Immature natural killer cell (primary cell): ENCODE data around the gene DHRS13. TPM values are rescaled to one million over a fixed set of nuclear protein-coding genes. Genes with fewer than 3 reads are reported as not detected.
"Not testable (repeated sequence)": the region's sequence is repeated elsewhere in the genome, so short reads cannot be mapped to it uniquely, and the experiment has no call there.

Source experiments
- DNase-seq, 3 donors: peaks; one replicate each; pipeline ENCODE4 v3.0.0; 2022; ENCODE audit warnings: mixed read lengths in 1 of 3
- H3K27ac Mint-ChIP-seq, 6 donors: one replicate each; pipeline ENCODE4 v1.8.0; 2020; ENCODE audit warnings: mixed read lengths in 6 of 6, mild to moderate bottlenecking in 5 of 6, inconsistent platforms in 4 of 6, moderate library complexity in 3 of 6
- H3K27me3 Mint-ChIP-seq, 3 donors: one replicate each; pipeline ENCODE4 v1.8.0; 2020 to 2021; ENCODE audit warnings: low read depth in 3 of 3, mild to moderate bottlenecking in 3 of 3, mixed read lengths in 3 of 3, moderate library complexity in 3 of 3, inconsistent platforms in 1 of 3
- H3K36me3 Mint-ChIP-seq, 3 donors: one replicate each; pipeline ENCODE4 v1.8.0; 2020; ENCODE audit warnings: mixed read lengths in 3 of 3, inconsistent platforms in 2 of 3, mild to moderate bottlenecking in 2 of 3
- H3K4me1 Mint-ChIP-seq, 2 donors: one replicate each; pipeline ENCODE4 v1.8.0; 2020; ENCODE audit warnings: inconsistent platforms in 2 of 2, mild to moderate bottlenecking in 2 of 2, mixed read lengths in 2 of 2, moderate library complexity in 1 of 2
- H3K4me3 Mint-ChIP-seq, 5 donors: one replicate each; pipeline ENCODE4 v1.8.0; 2020; ENCODE audit warnings: mild to moderate bottlenecking in 5 of 5, mixed read lengths in 5 of 5, inconsistent platforms in 3 of 5, moderate library complexity in 3 of 5
- H3K9me3 Mint-ChIP-seq, 6 donors: one replicate each; pipeline ENCODE4 v1.8.0; 2020; ENCODE audit warnings: mild to moderate bottlenecking in 6 of 6, mixed read lengths in 6 of 6, inconsistent platforms in 4 of 6, moderate library complexity in 3 of 6
- polyA plus RNA-seq, 3 donors: library from polyadenylated mRNA; unstranded; fragments of 300-500 nt; fragmentation: Illumina TruSeq; gene quantifications; one replicate each; pipeline ENCODE4 v1.2.3, GENCODE V29; 2021

DHRS13 gene
- polyA plus RNA-seq, 3 donors from 2014 or later = 21.4 to 27.4 (median 22.2) TPM

DNA sequence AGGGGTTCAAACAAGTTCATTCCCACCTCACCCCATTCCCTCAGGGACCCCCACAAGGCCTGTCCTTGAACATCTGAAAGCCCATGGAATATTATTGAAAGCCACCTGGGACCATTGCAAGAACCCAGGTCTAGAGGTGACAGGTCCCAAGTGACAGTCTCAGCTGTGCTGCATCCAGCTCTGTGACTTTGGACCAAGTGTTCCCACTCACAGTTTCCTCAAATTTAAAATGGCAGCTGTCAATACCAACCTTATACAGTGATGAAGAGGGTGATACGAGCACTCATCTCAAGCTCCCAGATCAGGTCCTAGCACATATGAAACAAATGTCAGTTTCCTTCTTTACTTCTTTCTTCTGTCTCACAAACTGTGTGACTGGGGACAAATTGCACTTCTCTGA, 38.9 kb downstream of the DHRS13 start:
- Mint-ChIP-seq H3K27ac (no peak overlapping the region), H3K4me3 (no peak overlapping the region), H3K36me3 (peaks cover 3 to 16% (median 6%) of the 10 kb centered on the region in 3 donors), H3K4me1 (no peaks in the 10 kb centered on the region), H3K27me3 (peaks cover 0 to 2% (median 0%) of the 10 kb centered on the region in 3 donors), H3K9me3 (no peaks in the 10 kb centered on the region)
- no peak for DNase-seq

DNA sequence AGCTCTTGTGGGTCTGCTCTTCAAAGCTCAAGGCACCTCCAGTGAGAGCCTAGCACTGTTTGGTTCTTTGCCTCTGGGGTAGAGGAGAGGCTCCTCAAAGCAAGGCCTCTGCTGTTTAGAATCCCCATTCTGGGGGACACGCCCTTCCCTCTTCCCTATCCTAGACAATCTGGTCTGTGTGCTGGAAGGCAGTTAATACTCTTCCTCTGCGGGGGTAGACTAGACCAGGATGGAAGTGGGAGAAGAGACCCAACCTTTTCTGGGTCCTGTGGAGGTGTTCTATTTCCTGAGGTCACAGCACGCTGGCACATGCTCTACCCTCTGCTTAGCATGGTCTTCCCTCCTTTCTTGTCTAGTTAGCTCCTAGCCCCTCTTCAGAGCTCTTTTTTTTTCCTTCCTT, 40.3 kb downstream of the DHRS13 start:
- H3K27ac Mint-ChIP-seq = no peak overlapping the region

DNA sequence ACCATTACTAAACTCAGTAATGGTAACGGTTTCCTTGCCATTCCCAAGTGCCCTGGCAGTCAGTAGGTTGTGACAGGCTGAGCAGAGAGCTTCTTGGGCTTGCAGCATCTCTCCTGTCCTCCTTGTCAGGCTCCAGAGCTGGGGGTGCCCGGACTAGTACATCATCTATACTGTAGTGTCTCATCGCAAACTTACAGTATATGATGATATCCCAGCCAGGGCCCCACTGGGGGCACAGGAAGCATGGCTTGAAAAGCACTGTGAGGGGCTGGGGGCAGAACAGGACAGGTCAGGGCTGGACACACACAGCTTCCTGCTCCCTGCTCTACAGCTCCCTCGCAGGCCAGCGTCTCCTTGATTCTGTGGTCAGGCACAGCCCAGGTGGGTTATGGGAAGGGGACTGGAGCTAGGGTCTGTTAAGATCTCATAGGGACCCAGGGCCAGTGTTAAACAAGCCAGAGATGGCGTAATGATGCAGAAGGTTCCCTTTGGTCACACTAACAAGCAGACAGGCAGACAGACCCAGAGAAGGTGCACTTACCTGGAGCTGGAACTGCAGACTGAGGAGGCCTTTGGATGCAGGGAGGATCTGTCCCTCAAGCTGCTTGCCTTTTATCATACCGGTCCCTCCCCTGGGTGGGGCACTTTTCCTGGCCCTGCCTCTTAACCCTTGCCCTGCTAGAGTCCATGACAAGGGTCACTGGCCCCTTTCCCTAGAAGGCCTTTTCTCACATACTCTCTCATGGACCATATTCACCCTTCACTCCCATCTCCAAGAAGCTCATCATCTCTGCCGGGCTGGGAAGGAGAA, 41.3 kb downstream of the DHRS13 start:
- no peak overlapping the region for H3K4me3 Mint-ChIP-seq

More for the DNA sequence above, 40.3 kb downstream of the DHRS13 start:
- Mint-ChIP-seq H3K36me3 (peaks cover 11 to 21% (median 17%) of the 10 kb centered on the region in 3 donors), H3K9me3 (no peaks in the 10 kb centered on the region), H3K27me3 (peaks cover 0 to 2% (median 0%) of the 10 kb centered on the region in 3 donors), H3K4me3 (no peak overlapping the region), H3K4me1 (no peaks in the 10 kb centered on the region)
- DNase-seq = no peak

DNA sequence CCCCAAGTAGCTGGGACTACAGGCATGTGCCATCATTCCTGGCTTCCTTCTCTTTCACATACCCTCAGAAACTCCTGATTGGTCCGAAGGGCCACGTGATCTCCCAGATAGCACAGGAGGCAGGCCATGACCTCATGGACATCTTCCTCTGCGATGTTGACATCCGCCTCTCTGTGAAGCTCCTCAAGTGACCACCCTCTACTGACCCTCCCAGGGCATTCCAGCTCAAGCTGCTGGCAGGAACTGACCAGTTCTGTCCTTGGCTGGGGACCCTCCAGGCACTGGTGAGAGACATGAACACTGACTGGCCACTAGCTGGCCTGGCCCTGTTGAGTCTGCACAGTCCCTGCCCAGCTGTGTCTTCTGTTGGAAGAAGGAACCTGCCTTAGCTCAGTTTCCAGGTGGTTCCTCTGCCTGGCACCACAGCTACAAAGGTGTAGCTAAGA, 42.5 kb downstream of the DHRS13 start:
- peaks cover 3 to 4% of the 10 kb centered on the region in 2 donors for H3K4me1 Mint-ChIP-seq
- peaks cover 0 to 2% (median 0%) of the 10 kb centered on the region in 3 donors for H3K27me3 Mint-ChIP-seq
- no peak for DNase-seq
- no peaks in the 10 kb centered on the region for H3K9me3 Mint-ChIP-seq
- peaks cover 11 to 21% (median 17%) of the 10 kb centered on the region in 3 donors for H3K36me3 Mint-ChIP-seq
- no peak overlapping the region for H3K27ac Mint-ChIP-seq
- H3K4me3 Mint-ChIP-seq = no peak overlapping the region

More for the DNA sequence above, 41.3 kb downstream of the DHRS13 start:
- DNase-seq = no peak
- peaks cover 11 to 21% (median 17%) of the 10 kb centered on the region in 3 donors for H3K36me3 Mint-ChIP-seq
- H3K27ac Mint-ChIP-seq = peak overlapping the region in 1 of 6 donors; percentile 32
- no peaks in the 10 kb centered on the region for H3K9me3 Mint-ChIP-seq
- H3K27me3 Mint-ChIP-seq = peaks cover 0 to 2% (median 0%) of the 10 kb centered on the region in 3 donors
- H3K4me1 Mint-ChIP-seq = no peaks in the 10 kb centered on the region

DNA sequence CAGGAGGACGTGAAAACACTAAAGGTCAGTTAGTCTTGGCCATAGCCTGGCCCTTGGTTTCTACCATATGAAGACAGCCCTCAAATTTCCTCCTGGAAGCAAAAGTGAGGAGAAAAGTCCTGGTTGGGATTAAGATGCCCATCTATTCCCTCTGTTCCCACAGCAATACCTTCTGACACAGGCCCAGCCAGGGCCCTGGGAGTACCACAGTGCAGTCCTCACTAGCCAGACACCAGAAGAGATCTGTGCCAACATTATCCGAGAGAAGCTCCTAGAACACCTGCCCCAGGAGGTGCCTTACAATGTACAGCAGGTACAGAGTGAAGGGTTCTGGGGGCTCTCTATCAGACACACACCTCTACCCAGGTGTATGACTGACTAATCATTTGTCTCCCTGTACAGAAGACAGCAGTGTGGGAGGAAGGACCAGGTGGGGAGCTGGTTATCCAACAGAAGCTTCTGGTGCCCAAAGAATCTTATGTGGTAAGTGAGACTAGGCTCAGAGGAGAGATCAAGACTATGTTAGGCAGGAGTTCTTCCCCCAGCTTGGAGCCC, 44.0 kb downstream of the DHRS13 start:
- H3K4me1 Mint-ChIP-seq = peaks cover 15 to 16% of the 10 kb centered on the region in 2 donors
- H3K27ac Mint-ChIP-seq = no peak overlapping the region
- no peak for DNase-seq
- H3K36me3 Mint-ChIP-seq = peaks cover 11 to 17% (median 16%) of the 10 kb centered on the region in 3 donors
- H3K9me3 Mint-ChIP-seq = no peaks in the 10 kb centered on the region
- peaks cover 0 to 2% (median 0%) of the 10 kb centered on the region in 3 donors for H3K27me3 Mint-ChIP-seq
- H3K4me3 Mint-ChIP-seq = no peak overlapping the region

DNA sequence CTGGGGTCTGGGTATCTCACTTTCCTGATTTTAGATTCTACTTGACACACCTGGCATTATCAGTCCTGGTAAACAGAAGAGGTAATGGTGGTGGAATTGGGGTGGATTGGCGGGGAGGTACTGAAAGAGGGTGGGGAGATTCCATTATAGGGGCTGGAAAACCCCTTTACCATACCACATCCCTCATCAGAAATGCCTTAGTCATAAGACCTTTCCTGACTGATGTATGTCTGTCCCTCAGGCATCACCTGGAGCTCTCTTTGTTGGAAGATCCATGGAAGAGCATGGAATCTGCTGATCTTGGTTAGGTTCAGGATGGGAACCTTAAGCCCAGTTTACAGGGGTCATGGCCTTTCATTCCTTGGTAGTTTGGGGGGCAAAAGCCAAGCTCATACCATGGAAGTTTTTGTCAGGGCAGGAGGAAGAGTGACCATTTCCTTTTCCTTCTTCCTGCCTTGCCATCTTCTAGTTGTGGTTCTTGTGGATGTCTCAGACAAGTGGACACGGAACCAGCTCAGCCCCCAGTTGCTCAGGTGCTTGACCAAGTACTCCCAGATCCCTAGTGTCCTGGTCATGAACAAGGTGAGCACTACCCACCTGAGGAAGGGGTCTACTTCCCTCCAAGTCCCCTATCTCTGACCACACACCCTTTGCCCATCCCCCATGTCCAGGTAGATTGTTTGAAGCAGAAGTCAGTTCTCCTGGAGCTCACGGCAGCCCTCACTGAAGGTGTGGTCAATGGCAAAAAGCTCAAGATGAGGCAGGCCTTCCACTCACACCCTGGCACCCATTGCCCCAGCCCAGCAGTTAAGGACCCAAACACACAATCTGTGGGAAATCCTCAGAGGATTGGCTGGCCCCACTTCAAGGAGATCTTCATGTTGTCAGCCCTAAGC, 44.7 kb downstream of the DHRS13 start:
- no peak for DNase-seq
- Mint-ChIP-seq H3K4me1 (peaks cover 15 to 16% of the 10 kb centered on the region in 2 donors), H3K27ac (peak overlapping the region in 1 of 6 donors; percentile 26), H3K9me3 (no peaks in the 10 kb centered on the region), H3K36me3 (peaks cover 11 to 17% (median 16%) of the 10 kb centered on the region in 3 donors), H3K27me3 (peaks cover 0 to 2% (median 0%) of the 10 kb centered on the region in 3 donors), H3K4me3 (peak overlapping the region in 1 of 5 donors; percentile 53)

DNA sequence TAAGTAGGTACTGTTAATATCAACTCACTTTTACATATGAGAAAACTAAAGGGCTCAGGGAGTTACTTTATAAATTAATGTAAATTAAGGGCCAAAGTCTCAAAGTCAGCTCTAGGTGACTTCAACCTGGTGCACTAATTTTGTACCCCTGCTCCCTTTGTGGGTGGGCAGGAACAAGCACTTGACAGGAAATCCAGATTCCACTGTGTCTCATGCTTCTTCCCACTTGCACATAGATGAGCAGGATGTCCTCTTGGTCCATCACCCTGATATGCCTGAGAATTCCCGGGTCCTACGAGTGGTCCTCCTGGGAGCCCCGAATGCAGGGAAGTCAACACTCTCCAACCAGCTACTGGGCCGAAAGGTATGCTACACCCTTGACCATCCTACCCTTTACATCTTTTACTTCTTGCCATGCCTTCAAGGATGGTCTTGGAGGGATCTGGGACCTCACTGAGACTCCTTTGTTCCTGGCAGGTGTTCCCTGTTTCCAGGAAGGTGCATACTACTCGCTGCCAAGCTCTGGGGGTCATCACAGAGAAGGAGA, 46.8 kb downstream of the DHRS13 start:
- H3K9me3 Mint-ChIP-seq = no peaks in the 10 kb centered on the region
- H3K4me3 Mint-ChIP-seq = peak overlapping the region; percentile 87 to 97 (median 95)

DNA sequence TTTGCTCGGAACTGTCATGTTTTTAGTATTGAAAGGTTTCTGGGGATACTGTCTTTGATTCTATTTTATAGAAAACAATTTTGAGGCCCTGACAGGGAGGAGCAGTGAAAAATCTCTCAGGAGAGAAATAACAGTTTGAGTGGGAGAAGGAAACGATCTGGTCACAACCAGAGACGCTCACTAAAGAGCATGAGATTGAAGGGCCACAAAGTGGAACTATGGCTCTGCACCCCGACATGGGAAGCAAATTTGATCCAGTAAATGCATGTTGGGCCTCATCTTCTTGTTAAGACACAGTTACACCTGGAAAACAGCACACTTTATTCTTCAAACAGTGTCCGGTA, 47.6 kb downstream of the DHRS13 start:
- peaks cover 0 to 3% (median 0%) of the 10 kb centered on the region in 3 donors for H3K27me3 Mint-ChIP-seq
- DNase-seq = no peak
- peak overlapping the region; percentile 74 to 92 (median 88) for H3K27ac Mint-ChIP-seq
- no peaks in the 10 kb centered on the region for H3K9me3 Mint-ChIP-seq
- H3K4me1 Mint-ChIP-seq = peaks cover 15 to 16% of the 10 kb centered on the region in 2 donors
- peaks cover 8 to 14% (median 11%) of the 10 kb centered on the region in 3 donors for H3K36me3 Mint-ChIP-seq
- H3K4me3 Mint-ChIP-seq = peak overlapping the region; percentile 87 to 97 (median 95)

More for the DNA sequence above, 46.8 kb downstream of the DHRS13 start:
- peaks cover 11 to 14% (median 12%) of the 10 kb centered on the region in 3 donors for H3K36me3 Mint-ChIP-seq
- no peak overlapping the region for H3K27ac Mint-ChIP-seq
- no peaks in the 10 kb centered on the region for H3K27me3 Mint-ChIP-seq
- peaks cover 15 to 16% of the 10 kb centered on the region in 2 donors for H3K4me1 Mint-ChIP-seq
- no peak for DNase-seq

DNA sequence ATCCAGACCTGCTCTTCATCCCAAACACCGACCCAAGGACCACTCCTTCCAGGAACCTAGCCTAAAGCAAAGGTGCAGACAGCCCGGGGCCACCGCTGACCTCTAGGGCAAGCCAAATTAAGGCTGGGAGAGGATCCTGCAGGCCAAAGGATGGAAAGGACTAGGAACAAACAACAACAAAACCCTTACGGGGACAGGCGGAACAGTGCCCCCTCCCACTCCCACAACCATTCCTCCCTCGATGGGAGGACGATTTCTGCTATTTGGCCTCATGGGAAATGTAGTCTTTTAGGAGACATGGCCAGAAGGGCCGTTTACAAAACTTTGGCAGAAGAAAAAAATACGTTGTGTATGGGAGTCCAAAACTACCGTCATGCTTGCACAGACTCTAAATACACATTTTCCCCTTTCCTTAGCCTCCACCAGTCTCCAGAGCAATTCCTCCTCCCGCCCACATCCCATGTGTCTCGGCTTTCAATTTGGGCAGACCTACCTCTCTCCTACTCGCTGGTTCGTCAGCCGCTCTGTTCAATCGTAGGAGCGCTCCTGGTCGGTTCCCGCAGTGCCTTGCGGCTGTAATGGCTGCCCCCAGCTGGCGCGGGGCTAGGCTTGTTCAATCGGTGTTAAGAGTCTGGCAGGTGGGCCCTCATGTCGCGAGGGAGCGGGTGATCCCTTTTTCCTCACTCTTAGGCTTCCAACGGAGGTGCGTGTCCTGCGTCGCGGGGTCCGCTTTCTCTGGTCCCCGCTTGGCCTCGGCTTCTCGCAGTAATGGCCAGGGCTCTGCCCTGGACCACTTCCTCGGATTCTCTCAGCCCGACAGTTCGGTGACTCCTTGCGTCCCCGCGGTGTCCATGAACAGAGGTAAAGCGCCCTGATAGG, 48.2 kb downstream of the DHRS13 start, which contains the start of gene ERAL1:
Gene ERAL1 (plus strand): TSS at position 560 of the 879 bp plus-strand sequence. CDS start 19 bp downstream, at position 579.
- peak; percentile 79 to 81 (median 79) for DNase-seq
- H3K4me3 Mint-ChIP-seq = peak within 1 kb of the TSS; percentile 87 to 97 (median 95)
- peaks cover 15 to 16% of the 10 kb centered on the region in 2 donors for H3K4me1 Mint-ChIP-seq
- H3K27ac Mint-ChIP-seq = peak within 1 kb of the TSS; percentile 74 to 92 (median 88)
- H3K27me3 Mint-ChIP-seq = peaks cover 0 to 4% (median 0%) of the 10 kb centered on the region in 3 donors
- no peaks in the 10 kb centered on the region for H3K9me3 Mint-ChIP-seq
- peaks cover 8 to 14% (median 11%) of the 10 kb centered on the region in 3 donors for H3K36me3 Mint-ChIP-seq

DNA sequence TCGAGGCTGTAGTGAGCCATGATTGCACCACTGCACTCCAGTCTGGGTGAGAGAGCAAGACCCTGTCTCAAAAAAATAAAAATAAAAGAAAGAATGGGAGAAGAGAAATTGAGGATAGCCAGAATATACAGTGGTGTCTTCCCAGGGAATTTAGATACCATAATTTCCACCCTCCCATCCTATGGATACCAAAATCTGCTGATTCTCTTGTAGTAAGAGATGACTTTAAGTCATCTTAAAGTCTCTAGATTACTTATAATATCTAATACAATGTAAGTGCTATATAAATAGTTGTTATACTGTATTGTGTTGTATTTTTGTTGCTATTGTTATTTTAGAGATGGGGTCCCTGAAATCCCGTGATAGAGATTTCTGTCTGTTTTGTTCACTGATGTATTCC, 49.6 kb downstream of the DHRS13 start:
- Mint-ChIP-seq H3K4me1 (peaks cover 15 to 16% of the 10 kb centered on the region in 2 donors), H3K4me3 (peak overlapping the region in 4 of 5 donors; percentile 38 to 58 (median 52)), H3K27ac (peak overlapping the region in 2 of 6 donors; percentile 40 to 64), H3K36me3 (peaks cover 3 to 7% (median 5%) of the 10 kb centered on the region in 3 donors), H3K27me3 (peaks cover 0 to 6% (median 0%) of the 10 kb centered on the region in 3 donors), H3K9me3 (no peaks in the 10 kb centered on the region)
- DNase-seq = no peak

DNA sequence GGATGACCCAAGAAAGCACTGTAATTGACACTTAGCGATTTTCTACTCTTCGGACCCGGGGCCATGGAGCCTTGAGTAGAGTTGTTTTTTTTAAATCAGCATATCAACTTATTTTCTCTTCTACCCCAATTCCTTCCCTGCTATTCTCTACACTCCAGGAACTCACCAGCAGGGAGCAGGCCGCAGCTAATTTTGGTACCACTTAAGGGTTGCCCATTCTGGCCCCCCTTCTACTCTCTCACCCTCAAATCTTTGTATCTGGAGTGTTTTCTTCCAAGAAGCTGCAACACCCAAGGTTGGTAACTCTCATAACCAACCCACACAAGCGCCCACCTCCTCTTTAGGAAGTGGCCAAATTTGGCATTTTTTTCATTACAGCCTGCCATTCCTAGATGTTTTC, 53.6 kb downstream of the DHRS13 start:
- Mint-ChIP-seq H3K9me3 (no peaks in the 10 kb centered on the region), H3K27me3 (peaks cover 0 to 7% (median 0%) of the 10 kb centered on the region in 3 donors), H3K4me3 (no peak overlapping the region), H3K4me1 (peaks cover 2% of the 10 kb centered on the region in 2 donors), H3K36me3 (no peaks in the 10 kb centered on the region), H3K27ac (no peak overlapping the region)
- DNase-seq = no peak

DNA sequence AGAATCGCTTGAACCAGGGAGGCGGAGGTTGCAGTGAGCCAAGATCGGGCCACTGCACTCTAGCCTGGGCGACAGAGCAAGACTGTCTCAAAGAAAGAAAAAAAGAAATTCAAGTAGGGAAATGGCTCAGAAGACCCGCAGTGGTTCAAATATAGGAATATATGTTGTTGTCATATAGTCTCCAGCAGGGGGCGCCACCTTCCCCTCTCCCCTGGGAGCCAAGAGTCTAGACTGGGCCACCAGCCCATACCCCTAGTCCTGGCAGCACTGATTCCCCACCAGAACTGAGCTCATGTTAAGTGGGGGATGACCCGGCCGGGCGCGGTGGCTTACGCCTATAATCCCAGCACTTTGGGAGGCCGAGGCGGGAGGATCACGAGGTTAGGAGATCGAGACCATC, 54.2 kb downstream of the DHRS13 start:
- not testable (repeated sequence) for H3K4me3 Mint-ChIP-seq, H3K27me3 Mint-ChIP-seq, H3K4me1 Mint-ChIP-seq, H3K9me3 Mint-ChIP-seq, H3K36me3 Mint-ChIP-seq, H3K27ac Mint-ChIP-seq
- peak; percentile 33 to 40 (median 39) for DNase-seq
